Right lobe of liver (tissue), 6 donors: ENCODE measurements around the gene CCDC9B. TPM values are rescaled to one million over a fixed set of nuclear protein-coding genes. Genes with fewer than 3 reads are reported as not detected.

Experiments used
- ATAC-seq, 4 donors: fragments of 200-7000 bp; cut with Tn5 transposase; one replicate each; pipeline ENCODE4 v1.9.1; 2020; ENCODE audit warnings: mild to moderate bottlenecking in 4 of 4, moderate library complexity in 4 of 4
- DNase-seq, 3 donors: peaks; one replicate each; pipeline ENCODE4 v3.0.0-alpha.2; 2020
- H3K27ac ChIP-seq, 3 donors: fragments of 200-600 bp; one replicate each; pipeline ENCODE4 v1.8.0; 2022
- H3K27me3 ChIP-seq, 2 donors: fragments of 200-600 bp; one replicate each; pipeline ENCODE4 v1.8.0; 2022
- H3K36me3 ChIP-seq, 4 donors: fragments of 200-600 bp; sonication (generic) in 1 of 4; one replicate each; pipeline versions ENCODE4 v1.5.1 to v1.8.0; 2017 to 2022; ENCODE audit warnings: control low read depth in 1 of 4
- H3K4me1 ChIP-seq, 4 donors: fragments of 200-600 bp; sonication (generic) in 1 of 4; one replicate each; pipeline versions ENCODE4 v1.5.1 to v1.8.0; 2017 to 2022; ENCODE audit warnings: control low read depth in 1 of 4
- H3K4me3 ChIP-seq, 3 donors: fragments of 200-600 bp; one replicate each; pipeline ENCODE4 v1.8.0; 2022
- H3K9me3 ChIP-seq, 4 donors: fragments of 200-600 bp; sonication (generic) in 1 of 4; one replicate each; pipeline versions ENCODE4 v1.5.1 to v1.8.0; 2017 to 2022; ENCODE audit warnings: control low read depth in 1 of 4
- POLR2A ChIP-seq: fragments of 450-650 bp; IDR thresholded peaks from one replicate; pipeline ENCODE4 v1.6.1; 2017; ENCODE audit warnings: antibody characterized with exemption, mild to moderate bottlenecking
- WGBS: methylation state at CpG from one replicate; pipeline ENCODE4 v1.1.6; 2018; ENCODE audit warnings: low coverage, low lambda C conversion rate; ENCODE audit not compliant: insufficient coverage; ENCODE audit errors: missing lambda C conversion rate; 5-methylcytosine and 5-hydroxymethylcytosine counted together
- intact Hi-C, 2 donors: fragments of 100-400 bp; cut with DNase I; formaldehyde crosslinking; loops; one replicate each; pipeline versions ENCODE4 v1.11.2 to v1.14.1; 2022
- total RNA-seq, 6 experiments: library from RNA; depleted of rRNA in 2 of 6; stranded (reverse); fragments of >200 nt in 2 of 6; fragmentation: NEBNext Ultra II Directional in 3 of 6; extraction: Animal tissue kit (Norgen Biotek cat#: 25700) in 3 of 6; gene quantifications; one replicate each; pipeline versions ENCODE4 v1.1.0 to v1.2.4, GENCODE V29; 2016 to 2023
- TF ChIP-seq, protein P1 (sequence below), 4 donors: fragments of 200-600 bp in 3 of 4; fragments of 450-650 bp in 1 of 4; IDR thresholded peaks; one replicate each; pipeline versions ENCODE4 v1.5.1 to v1.8.0; 2016 to 2022; ENCODE audit warnings: antibody characterized with exemption in 4 of 4, mild to moderate bottlenecking in 2 of 4
- donor health status: DM: no; HTN: yes; CAD: no.
- donor health status: DM: no; HTN: no; CAD: no.
- donor health status: DM: no; HTN: no; CAD: no.
- donor health status: DM: no; HTN: yes; CAD: no.
- donor health status: DM: no; HTN: yes; CAD: no.

CCDC9B gene
- total RNA-seq, 6 experiments from 2014 or later, result 4.2 to 11.9 (median 4.7) TPM

DNA sequence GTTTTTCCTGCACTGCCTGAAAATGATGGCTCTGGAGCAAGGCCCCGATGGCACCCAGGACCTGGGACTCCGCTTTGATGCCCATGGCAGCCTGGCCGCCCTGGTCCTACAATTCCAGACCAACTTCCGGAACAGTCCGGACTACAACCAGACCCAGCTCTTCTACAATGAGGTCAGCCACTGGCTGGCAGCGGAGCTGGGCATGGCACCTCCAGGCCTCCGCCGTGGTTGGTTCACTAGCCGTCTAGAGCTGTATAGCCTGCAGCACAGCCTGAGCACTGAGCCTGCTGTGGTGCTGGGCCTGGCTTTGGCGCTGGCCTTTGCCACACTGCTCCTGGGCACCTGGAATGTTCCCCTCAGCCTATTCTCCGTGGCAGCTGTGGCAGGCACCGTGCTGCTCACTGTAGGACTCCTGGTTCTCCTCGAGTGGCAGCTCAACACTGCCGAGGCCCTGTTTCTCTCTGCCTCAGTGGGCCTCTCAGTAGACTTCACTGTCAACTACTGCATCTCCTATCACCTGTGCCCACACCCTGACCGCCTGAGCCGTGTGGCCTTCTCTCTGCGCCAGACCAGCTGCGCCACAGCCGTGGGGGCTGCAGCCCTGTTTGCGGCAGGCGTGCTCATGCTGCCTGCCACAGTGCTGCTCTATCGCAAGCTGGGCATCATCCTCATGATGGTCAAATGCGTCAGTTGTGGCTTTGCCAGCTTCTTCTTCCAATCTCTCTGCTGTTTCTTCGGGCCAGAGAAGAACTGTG lies 28.2 kb upstream of the CCDC9B start:
- Histone ChIP-seq H3K9me3 (no peaks in the 10 kb centered on the region), H3K36me3 (no peaks in the 10 kb centered on the region), H3K4me3 (no peak overlapping the region), H3K27ac (no peak overlapping the region), H3K27me3 (no peaks in the 10 kb centered on the region), H3K4me1 (peaks cover 0 to 16% (median 8%) of the 10 kb centered on the region in 4 donors)
- no peak for DNase-seq
- TF ChIP-seq, protein P1, sequence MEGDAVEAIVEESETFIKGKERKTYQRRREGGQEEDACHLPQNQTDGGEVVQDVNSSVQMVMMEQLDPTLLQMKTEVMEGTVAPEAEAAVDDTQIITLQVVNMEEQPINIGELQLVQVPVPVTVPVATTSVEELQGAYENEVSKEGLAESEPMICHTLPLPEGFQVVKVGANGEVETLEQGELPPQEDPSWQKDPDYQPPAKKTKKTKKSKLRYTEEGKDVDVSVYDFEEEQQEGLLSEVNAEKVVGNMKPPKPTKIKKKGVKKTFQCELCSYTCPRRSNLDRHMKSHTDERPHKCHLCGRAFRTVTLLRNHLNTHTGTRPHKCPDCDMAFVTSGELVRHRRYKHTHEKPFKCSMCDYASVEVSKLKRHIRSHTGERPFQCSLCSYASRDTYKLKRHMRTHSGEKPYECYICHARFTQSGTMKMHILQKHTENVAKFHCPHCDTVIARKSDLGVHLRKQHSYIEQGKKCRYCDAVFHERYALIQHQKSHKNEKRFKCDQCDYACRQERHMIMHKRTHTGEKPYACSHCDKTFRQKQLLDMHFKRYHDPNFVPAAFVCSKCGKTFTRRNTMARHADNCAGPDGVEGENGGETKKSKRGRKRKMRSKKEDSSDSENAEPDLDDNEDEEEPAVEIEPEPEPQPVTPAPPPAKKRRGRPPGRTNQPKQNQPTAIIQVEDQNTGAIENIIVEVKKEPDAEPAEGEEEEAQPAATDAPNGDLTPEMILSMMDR (IDR thresholded peaks at IDR 0.05), result no peak
- no peak for TF ChIP-seq POLR2A
- WGBS, result 98% methylated on average over 7 of the region's 24 CpGs
- no peak for ATAC-seq
- intact Hi-C loops, result loop anchor here in 1 of 2 donors (10.0 kb wide), 1 partner anchor 46 kb away; no protein-coding TSS in a partner anchor

DNA sequence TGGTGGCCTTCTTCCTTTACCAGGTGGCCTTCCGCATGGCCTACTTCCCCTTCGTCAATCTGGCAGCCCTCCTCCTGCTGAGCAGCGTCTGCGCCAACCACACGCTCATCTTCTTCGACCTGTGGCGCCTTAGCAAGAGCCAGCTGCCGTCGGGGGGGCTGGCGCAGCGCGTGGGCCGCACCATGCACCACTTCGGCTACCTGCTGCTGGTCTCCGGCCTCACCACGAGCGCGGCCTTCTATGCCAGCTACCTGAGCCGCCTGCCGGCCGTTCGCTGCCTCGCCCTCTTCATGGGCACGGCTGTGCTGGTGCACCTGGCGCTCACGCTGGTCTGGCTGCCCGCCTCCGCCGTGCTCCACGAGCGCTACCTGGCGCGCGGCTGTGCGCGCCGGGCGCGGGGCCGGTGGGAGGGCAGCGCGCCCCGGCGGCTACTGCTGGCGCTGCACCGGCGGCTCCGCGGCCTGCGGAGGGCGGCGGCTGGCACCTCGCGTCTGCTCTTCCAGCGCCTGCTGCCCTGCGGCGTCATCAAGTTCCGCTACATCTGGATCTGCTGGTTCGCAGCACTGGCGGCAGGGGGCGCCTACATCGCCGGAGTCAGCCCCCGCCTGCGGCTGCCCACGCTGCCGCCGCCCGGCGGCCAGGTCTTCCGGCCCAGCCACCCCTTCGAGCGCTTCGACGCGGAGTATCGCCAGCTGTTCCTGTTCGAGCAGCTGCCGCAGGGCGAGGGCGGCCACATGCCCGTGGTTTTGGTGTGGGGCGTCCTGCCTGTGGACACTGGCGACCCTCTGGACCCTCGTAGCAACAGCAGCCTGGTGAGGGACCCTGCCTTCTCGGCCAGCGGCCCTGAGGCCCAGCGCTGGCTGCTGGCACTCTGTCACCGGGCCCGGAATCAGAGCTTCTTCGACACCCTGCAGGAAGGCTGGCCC lies 27.2 kb upstream of the CCDC9B start:
- H3K9me3 ChIP-seq, result no peaks in the 10 kb centered on the region
- TF ChIP-seq, protein P1 (IDR thresholded peaks at IDR 0.05), result peak; percentile 83 to 99 (median 94)
- no peak for TF ChIP-seq POLR2A
- H3K36me3 ChIP-seq, result no peaks in the 10 kb centered on the region
- peaks cover 0 to 16% (median 8%) of the 10 kb centered on the region in 4 donors for H3K4me1 ChIP-seq
- H3K27ac ChIP-seq, result peak overlapping the region in 2 of 3 donors; percentile 78 to 79
- H3K27me3 ChIP-seq, result no peaks in the 10 kb centered on the region
- H3K4me3 ChIP-seq, result peak overlapping the region in 1 of 3 donors; percentile 39
- intact Hi-C loops, result loop anchor here in 1 of 2 donors (10.0 kb wide), 1 partner anchor 47 kb away; no protein-coding TSS in a partner anchor
- ATAC-seq (peak; percentile 79 to 87 (median 83)), DNase-seq (peak; percentile 87 to 94 (median 89))
- 40% methylated on average over 9 of the region's 91 CpGs for WGBS

DNA sequence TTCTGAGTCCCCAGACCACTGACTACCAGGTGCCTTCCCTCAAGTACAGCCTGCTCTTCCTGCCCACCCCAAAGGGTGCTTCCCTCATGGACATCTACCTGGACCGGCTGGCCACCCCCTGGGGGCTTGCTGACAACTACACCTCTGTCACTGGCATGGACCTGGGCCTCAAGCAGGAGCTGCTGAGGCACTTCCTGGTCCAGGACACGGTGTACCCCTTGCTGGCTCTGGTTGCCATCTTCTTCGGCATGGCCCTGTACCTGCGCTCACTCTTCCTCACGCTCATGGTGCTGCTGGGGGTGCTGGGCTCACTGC lies 26.6 kb upstream of the CCDC9B start:
- Histone ChIP-seq H3K36me3 (no peaks in the 10 kb centered on the region), H3K27me3 (no peaks in the 10 kb centered on the region), H3K9me3 (no peaks in the 10 kb centered on the region), H3K4me1 (peaks cover 0 to 16% (median 8%) of the 10 kb centered on the region in 4 donors), H3K27ac (peak overlapping the region in 2 of 3 donors; percentile 78 to 79), H3K4me3 (peak overlapping the region in 1 of 3 donors; percentile 39)
- TF ChIP-seq POLR2A, result no peak
- no peak for ATAC-seq
- intact Hi-C loops, result loop anchor here in 1 of 2 donors (10.0 kb wide), 1 partner anchor 47 kb away; no protein-coding TSS in a partner anchor
- DNase-seq, result no peak
- 64% methylated on average over 5 of the region's 5 CpGs for WGBS

DNA sequence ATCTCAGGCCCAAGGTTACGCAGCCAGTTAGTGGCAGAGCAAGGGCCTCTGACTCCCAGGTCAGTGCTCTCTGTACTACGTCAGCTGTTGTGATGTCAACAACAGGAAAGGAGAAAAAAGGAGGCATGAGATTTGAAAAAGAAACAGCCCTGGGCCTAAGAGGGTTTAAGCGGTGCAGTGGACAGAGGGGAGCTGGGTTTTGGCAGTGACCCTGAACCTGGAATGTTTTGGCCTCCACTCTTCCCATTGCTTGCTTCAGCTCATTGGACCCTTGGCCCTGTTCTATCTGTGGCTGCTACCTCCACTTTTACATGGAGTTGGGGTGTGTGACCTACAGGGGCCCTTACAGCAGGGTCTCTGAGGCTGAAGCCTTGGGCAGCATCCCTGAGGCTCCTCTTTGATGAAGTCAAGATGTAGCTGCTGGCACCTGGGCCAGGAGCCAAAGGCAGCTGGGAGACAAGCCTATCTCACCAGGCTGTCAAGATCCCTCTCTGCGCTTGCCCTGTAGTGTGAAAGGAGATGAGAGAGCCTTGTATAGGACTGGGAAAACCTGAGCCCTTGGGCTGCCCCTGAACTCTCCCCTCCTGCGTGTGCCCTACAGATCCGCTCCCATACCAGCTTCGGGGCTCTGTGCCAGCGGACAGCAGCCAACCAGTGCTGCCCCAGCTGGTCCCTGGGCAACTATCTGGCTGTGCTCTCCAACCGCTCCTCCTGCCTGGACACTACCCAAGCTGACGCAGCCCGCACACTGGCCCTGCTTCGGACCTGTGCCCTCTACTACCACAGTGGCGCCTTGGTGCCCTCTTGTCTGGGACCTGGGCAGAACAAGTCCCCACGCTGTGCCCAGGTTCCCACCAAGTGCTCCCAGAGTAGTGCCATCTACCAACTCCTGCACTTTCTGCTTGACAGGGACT lies 26.0 kb upstream of the CCDC9B start:
- no peaks in the 10 kb centered on the region for H3K36me3 ChIP-seq
- DNase-seq (peak; percentile 94 to 98 (median 97)), ATAC-seq (peak; percentile 87 to 89 (median 88))
- intact Hi-C loops, result loop anchor here in 1 of 2 donors (10.0 kb wide), 1 partner anchor 48 kb away; no protein-coding TSS in a partner anchor
- H3K27me3 ChIP-seq, result no peaks in the 10 kb centered on the region
- H3K9me3 ChIP-seq, result no peaks in the 10 kb centered on the region
- no peak overlapping the region for H3K4me3 ChIP-seq
- H3K27ac ChIP-seq, result peak overlapping the region in 2 of 3 donors; percentile 78 to 79
- WGBS, result 39% methylated on average over 3 of the region's 14 CpGs
- peaks cover 0 to 16% (median 8%) of the 10 kb centered on the region in 4 donors for H3K4me1 ChIP-seq
- TF ChIP-seq POLR2A, result no peak
- TF ChIP-seq, protein P1 (IDR thresholded peaks at IDR 0.05), result no peak
